Measurements from ENCODE around the gene ATP6V1G2.

DNA sequence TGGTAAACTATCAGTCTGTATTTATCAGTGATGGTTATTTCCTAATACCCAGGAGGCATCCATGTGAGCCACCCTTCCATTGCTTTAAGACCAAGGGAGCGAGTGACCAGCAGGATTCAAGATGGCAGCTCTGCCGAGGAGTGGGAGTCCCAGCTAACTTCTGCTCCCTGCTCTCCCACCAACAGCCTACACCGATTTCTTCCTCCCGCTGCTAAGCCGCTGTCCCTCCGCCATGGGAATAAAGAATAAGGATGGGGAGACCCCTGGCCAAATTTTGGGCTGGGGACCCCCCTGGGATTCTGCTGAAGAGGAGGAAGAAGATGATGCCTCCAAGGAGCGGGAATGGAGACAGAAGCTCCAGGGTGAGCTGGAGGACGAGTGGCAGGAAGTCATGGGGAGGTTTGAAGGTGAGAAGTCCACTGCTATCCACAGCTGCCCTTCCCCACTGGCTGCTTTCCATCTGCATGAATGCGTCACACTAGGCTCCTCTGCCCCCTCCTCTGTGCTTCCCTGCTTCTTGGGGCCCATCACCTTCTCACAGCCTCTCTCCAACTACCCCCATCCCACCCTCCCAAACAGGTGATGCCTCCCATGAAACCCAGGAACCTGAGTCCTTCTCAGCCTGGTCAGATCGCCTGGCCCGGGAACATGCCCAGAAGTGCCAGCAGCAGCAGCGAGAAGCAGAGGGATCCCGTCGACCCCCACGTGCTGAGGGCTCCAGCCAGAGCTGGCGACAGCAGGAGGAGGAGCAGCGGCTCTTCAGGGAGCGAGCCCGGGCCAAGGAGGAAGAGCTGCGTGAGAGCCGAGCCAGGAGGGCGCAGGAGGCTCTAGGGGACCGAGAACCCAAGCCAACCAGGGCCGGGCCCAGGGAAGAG, 11.3 kb upstream of the ATP6V1G2 start:
- TF ChIP-seq, protein P1, sequence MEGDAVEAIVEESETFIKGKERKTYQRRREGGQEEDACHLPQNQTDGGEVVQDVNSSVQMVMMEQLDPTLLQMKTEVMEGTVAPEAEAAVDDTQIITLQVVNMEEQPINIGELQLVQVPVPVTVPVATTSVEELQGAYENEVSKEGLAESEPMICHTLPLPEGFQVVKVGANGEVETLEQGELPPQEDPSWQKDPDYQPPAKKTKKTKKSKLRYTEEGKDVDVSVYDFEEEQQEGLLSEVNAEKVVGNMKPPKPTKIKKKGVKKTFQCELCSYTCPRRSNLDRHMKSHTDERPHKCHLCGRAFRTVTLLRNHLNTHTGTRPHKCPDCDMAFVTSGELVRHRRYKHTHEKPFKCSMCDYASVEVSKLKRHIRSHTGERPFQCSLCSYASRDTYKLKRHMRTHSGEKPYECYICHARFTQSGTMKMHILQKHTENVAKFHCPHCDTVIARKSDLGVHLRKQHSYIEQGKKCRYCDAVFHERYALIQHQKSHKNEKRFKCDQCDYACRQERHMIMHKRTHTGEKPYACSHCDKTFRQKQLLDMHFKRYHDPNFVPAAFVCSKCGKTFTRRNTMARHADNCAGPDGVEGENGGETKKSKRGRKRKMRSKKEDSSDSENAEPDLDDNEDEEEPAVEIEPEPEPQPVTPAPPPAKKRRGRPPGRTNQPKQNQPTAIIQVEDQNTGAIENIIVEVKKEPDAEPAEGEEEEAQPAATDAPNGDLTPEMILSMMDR (IDR thresholded peaks at IDR 0.05) = no peak
- TF ChIP-seq POLR2A (IDR thresholded peaks at IDR 0.05) = no peak
